Measurements from ENCODE around the gene CIB1.
A peak's percentile ranks its signal among the peaks of the same experiment; 100 is the strongest.

CIB1 gene

DNA sequence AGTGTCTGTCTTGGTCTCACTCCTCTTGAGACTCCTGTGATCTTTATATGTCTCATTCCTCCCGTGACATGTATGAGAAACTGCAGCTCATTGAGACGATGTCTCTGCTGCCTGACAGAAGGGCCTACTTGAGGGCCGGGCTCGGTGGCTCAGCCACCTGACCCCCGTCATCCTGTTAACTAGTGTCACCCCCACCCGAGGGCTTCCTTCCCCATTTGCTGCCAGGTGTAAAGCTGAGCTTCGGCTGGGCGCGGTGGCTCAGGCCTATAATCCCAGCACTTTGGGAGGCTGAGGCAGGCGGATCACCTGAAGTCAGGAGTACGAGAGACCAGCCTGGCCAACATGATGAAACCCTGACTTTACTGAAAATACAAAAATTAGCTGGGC lies 19.9 kb downstream of the CIB1 start:
- DNase-seq, result no peak

DNA sequence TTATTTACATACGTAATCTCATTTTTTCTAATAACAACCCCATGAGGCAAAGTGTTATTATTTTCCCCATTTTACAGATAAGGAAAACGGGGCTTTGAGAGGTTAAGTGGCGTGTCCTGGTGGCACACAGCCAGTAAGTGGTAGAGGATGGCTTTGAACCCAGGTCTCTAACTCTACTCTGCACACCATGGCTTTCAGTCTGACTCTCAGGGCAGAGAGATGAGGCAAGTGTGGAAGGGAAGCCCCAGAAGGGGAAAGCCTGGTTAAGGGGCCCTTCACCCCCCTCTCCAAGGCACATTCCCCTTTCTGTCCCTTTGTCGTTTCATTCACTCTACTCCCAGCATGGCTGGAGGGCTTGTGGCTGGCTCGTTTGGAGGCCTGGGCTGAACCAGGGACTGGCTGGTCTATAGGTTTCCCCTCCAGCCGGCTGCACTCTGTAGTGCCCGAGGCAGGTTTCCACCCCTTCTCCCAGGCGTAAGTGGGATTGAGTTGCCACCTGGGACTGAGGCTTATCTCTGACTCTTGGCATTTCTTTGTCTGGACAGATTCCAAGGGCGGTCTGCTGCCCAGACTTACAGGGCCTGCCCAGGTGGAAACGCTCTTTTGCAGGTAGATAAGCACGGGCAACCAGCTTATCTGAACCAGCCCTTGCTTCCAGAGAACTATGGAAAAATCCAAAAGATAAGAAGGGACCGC lies 20.5 kb downstream of the CIB1 start:
- no peak for DNase-seq

DNA sequence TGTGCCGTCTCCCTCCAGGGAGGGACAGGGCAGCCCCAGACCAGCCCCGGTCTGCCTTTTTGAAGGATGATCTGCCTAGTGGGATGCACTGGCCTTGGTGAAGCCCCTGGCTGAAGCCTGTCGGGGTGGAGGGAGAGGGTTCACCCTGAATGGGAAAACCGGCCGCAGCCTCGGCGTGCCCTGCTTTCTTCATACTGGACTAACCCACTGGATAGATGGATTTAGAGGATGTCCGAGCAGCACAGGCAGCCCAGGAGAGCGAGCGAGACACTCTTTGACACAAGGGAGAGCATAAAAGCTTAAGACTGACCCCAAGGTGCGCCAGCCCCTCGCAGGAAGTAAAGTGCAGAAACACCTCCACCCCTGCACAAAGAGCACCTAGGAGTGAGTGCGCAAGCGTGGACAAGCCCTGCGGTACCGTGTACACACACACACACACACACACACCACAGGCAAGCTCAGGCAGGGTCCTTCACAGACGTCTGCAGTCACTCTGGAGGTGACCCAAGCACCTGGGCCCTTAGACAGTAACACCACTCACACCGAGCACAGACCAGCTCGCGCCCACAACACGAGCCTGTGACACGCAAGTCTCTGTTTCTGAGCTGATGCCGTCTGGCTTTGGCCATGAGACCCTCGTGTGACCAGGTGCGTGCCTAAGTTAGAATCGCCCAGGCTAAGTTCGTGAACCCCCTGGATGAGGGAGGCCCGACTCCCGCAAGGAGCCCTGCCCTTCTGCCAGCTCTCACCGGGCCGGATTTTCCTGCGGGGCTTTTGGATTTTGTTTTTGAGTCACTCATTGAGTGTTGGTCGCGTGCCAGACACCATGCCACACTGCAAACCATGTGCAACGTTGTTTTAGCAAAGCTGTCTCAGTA lies 21.3 kb downstream of the CIB1 start:
- no peak for DNase-seq

DNA sequence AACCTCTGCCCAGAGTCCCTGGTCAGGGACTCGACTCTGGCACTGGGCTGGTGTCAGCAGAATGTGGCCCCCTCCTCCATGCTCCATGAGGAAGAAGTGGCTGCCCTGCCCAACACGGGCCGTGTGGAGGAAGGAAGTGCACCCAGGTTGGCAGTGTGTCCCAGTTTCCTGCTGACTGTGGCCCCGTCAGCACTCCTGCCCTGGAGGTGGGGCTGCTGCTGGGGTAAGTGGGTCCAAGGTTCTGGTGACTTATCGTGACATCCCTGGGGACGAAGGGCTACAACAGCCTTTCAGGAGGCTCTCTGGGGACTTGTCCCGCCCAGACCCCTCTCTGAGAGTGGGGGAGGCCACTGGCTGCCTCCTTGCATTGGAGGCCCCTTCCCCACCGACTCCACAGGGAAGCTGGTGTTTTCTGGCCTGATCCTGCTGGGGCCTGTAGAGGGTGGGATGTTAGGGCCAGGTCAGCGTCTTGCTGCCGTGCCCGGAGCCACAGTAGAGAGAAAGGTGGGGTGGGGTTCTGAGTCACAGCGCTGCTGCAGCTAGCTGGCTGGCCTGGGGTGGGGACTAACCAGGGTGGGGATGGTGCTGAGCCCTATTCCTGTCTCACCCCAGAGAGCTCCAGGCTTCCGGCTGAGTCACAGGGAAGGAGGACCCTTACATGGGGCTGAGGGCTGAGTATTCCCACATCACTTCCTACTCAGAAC lies 22.1 kb downstream of the CIB1 start:
- no peak for DNase-seq

DNA sequence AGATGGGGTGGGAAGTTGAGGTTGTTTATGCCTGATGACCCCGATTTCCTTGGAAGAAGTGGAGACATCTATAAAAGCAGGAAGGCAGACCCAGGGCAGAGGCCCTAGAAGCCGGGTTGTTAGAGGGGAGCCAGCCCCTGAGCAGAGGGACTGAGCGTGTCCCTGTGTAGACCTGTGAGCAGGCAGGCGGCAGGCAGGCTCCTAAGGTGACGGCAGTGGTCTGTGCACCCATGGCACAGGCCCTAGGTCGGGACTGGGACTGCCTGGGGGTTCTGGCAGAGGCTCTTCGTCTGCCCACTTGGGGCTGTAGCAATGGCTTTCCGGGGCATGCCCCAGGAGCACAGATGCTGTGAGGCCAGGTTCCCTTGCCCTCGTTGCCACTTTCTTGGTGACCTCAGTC lies 22.7 kb downstream of the CIB1 start:
- DNase-seq, result no peak

DNA sequence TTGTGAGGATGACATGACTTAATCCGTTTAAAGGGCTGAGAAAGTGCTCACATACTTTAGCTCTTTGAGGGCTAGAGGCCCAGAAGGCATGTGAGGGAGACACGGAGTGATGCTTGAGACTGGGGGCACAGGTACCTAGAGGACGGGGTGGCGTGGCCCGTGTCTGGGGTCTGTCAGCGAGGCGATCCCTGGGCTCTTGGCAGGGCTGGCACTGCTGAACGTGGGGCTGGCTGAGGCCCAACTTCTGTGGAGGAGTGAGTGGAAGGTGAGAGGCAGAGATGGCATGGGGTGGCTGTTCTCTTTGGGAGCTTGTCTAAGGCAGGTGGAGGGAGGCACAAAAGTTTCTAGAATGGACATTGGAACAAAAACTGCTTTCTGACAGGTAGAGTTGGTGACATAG lies 23.1 kb downstream of the CIB1 start:
- no peak for DNase-seq

DNA sequence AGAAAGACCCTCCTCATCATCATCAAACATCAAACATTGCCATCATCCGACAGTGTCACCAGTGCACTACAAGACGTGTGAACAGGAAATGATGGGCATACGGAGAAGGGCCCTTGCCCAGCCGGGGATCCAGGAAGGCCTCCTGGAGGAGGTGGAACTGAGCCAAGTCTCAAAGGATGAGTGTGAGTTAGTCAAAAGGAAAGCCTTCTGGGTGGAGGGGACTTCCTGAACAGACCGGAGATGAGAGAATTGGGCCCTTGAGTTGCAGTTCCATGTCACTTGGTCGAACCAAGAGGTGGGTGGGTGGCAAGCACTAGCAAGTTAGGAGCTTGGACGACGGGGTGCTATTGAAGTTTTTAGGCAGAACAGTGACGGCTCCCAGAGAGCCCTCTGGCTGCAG lies 24.1 kb downstream of the CIB1 start:
- DNase-seq, result no peak

DNA sequence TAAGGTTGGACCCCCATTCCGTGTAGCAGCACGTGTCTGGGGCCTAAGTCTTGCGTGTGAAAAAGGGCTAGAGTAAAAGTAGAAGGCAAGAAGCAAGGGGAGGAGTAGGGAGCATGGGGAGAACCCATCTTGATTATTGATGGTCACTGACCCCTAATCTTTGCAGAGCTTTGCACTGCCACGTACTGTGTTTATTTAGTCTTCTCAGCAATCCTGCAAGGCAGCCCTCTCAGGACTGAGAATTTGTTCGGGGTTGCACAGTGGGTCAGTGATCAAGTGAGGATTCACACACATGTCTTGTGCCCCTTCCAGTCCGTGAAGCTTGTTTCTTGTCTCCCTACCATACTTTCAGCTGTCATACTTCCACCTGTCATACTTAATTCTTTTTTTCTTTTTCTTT lies 25.4 kb downstream of the CIB1 start:
- no peak for DNase-seq

DNA sequence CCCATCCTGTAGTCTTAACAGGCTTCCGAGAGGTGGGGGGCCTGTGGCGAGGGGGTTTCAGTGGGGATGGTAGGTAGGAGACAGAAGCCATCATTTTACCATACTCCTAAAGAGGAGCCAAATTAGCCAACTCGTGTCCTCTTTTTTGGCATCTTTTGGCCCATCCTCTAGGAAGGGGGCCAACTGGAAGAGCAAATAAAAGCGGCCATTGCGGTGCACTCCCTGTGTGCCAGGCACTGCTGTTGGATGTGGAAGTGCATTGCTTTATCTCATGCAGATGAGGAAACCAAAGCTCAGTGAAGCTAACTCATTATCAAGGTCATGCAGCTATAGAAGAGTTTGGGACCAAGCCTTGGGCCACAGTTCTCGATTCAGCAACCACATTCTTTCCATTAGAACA lies 26.5 kb downstream of the CIB1 start:
- no peak for DNase-seq

DNA sequence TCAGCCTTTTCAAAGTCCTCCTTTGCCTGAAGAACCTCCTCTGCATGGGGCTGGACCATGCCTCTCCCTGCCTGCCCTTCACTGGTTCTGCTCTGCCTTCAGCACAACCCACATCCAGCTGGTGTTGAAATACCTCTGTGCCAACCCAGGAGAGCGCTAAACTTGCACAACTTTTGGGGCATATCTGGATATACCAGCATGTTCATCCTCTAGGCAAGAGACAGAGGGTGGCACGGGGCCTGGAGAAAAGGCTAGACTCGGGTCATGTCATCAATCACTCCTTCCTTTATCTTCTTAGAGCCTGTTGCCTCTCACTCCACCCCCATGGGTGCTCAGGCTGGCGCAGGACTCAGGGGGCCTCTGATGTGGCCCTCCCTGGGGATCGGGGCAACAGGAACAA lies 27.9 kb downstream of the CIB1 start:
- no peak for DNase-seq

DNA sequence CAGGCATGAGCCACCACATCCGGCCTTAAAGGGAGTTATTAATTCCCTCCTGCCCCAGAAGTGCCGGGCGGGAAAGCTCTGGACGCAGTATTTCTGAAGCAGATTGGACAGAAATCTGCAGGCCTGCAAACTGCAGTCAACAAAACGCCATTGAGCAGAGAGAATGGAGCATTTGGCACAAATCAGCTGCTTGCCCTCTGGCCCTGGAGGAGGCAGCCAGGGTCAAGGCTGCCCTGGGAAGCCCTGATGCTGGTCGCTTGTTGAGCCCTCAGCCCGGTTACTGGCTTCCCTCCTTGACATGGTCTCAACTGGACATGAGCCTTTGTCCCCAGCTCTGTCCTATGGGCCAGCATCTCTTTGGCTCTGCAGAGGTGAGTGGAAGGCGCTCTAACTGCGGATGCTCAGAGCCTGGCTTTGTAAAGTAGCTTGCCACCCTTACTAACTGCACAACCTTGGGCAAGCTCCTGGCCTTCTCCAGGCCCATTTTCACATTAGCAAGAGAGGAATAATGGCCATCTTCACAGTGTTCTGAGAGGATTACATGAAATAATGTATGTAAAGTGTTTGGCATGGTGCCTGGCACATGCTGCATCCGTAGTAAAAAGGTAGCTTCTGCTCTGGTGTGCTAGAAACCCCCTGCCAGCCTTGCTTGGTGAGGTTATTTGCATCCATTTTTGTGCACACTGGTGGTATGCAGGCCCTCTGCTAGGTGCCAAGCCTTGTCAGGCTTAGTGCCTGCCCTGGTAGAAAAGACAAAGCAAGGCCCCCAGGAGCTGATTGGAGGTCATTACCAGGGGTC lies 28.5 kb downstream of the CIB1 start:
- DNase-seq, result no peak

DNA sequence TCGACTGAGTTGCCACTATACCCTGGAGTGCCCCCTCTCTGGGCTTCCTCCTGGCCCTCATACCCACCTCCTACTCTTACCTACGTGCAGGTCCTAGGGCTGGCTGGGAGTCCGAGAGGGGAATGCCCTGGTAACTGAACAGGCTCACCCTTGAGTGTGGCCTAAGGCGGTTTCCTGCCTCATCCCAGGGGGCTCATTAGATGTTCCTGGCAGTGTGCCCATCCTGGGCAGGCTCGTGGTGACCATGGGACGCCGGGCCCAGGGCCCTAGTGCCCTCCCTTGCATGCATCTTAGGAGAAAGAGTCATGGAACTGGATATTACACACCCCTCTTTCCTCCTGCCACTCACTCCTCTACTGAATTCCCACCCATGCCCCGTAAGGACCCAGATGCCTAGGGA lies 29.8 kb downstream of the CIB1 start:
- no peak for DNase-seq

DNA sequence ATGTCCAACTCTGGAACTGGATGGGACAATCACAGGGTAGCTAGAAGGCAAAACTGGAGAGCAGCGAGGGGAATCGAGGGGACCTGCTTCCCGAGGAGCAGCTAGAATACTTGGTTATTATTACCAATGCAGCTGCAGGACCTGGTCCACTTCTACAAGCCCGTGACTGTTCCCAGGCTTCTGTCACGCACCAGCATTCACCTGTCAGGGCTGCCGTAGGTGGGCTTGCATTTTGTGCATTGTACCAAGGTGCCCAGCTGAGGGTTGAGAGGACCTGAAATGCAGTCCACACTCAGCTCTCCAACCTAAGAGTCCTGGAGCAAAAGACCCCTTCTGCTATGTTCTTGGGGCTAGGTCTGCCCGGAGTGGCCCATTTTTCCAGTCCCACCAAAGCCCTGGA lies 30.3 kb downstream of the CIB1 start:
- DNase-seq, result no peak

DNA sequence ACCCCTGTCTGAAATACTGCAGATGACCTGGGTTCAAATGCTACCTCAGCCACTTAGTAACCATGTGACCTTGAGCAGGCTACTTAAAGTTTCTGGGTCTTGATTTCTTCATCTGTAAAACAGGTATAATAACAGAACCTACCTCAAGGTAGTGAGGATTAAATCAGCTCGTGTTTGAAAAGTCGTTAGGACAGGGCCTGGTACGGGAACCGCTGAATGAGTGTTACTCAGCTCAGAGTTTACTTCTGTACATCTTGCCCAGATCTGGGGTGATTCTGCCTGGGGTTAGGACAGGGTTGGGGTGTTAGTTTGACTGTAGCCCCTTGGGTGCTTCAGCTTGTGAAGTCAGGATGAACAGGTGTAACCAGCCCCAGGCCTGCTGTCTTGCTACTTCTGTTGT lies 30.8 kb downstream of the CIB1 start:
- no peak for DNase-seq

DNA sequence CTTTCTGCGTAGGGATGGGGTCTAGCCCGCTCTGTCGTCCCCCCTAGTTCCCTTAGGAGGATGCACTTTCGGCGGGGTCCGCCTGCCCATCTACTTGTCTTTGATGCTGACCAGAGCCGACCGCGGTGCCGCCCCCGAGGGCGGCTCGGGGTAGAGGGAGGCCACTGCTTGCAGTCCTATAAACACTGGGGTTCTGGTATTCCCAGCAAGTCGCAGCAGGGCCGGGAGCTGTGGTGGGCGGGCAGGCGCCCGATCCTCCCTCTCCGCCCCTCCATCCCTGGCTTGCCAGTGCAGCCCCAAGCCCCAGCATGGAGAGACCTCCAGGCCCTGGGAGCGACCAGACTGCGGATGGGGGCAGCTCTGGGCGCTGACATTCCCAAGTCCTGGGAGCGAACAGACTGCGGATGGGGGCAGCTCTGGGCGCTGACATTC lies 31.8 kb downstream of the CIB1 start:
- DNase-seq, result no peak

DNA sequence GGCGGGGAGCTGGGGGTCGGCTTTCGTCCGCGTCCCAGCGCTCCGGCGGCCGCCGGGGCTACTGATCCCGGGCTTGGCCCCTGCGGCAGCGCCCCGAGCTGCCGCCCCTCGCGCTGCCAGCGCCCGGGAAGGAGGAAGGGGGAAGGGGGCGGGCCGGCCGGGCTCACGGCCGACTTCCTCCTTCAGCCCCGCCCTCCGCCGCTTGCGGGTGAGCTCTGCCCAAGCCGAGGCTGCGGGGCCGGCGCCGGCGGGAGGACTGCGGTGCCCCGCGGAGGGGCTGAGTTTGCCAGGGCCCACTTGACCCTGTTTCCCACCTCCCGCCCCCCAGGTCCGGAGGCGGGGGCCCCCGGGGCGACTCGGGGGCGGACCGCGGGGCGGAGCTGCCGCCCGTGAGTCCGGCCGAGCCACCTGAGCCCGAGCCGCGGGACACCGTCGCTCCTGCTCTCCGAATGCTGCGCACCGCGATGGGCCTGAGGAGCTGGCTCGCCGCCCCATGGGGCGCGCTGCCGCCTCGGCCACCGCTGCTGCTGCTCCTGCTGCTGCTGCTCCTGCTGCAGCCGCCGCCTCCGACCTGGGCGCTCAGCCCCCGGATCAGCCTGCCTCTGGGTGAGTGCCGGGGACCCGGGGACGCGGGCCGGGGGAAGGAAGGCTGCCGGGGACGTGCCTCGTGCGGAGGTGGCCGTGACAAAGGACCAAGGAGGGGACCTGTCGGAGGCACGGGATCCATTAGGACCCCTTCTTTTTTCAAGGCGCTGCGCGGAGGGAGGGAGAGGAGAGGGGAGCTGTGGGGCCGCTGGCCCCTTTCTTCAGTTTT lies 32.4 kb downstream of the CIB1 start, which contains the start of gene SEMA4B:
SEMA4B (plus strand) TSS at position 201 of the 814 bp plus-strand sequence; CDS start at position 450, 249 bp downstream.
- DNase-seq, result peak; percentile 74

DNA sequence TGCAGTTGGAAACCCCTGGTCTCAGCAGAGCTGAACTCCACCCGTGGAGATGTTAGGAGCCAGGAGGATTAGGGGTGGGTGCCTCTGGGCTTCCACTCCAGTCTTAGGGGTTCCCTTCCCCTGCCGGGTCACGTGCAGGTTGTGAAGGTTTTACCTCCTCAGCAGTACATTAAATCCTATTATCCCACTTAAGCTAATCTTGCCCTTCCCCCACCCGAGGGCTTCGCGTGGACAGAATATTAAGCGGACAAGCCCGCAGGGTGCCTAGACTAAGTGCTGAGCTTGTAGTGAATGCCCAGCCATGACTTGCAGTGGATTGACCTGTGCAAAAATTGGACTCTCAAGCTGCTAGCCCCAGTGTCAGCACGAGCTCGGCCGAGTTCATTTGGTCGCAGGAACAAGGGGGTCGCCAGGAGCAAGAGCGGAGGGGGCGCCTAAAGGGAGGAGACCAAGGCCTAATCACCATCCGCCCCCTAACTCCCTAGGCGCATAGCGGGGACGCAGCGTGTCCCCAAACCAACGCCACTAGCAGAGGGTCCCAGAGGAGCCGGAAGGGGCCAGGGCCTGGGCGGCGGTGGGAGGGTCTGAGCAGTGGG lies 33.1 kb downstream of the CIB1 start:
- no peak for DNase-seq

DNA sequence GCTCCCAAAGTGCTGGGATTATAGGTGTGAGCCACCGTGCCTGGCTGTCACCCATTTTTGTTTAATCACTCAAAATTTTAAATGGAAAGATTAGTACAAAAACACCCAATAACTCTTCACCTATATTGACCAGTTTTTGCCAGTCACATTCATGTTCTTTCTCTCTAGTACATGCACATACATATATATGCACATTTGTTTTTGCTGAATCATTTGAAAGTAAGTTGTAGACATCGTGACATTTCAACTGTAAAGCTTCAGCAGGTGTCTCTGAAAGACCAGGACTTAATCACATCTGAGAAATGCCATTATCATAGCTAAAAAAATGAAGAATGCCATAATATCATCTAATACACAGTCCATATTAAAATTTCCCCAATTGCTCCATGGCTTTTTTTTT lies 39.1 kb downstream of the CIB1 start:
- DNase-seq, result no peak

DNA sequence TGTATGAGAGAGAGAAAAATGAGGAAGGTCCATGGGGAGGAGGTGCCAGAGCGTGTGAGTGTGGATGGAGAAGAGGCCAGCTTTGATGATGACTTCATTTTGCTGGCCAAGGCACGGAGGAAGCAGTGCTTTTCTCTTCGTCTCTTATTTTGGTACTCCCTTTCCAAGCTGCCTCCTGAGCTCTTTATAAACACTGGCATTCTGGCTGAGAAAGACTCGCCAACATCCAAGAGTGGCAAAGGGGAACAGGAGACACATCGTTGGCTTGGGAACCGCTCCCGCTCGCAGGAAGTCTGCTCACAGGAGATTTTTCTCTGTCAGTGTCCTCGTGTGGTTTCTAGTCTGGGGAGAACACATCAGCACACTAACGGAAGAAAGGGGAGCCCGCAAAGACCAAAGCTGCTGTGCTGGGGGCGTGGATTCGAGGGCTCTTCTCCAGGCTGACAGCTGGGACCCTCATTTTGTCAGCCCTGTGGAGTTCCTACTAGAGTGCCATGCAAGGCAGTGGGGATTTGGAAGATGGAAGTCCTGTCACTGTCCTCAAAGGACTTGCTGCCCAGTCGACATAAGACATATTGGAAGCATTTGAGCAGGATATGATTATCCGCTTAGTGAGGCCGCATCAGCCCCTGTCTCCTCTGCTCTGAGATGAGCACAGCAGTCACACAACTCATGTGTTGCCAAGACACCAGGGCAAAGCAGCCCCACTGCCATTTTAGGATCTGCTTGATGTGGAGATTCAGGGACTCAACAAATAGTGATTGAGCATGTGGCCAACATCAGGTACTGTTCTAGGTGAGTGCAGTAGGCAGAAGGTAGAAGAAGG lies 40.6 kb downstream of the CIB1 start:
- DNase-seq, result no peak

DNA sequence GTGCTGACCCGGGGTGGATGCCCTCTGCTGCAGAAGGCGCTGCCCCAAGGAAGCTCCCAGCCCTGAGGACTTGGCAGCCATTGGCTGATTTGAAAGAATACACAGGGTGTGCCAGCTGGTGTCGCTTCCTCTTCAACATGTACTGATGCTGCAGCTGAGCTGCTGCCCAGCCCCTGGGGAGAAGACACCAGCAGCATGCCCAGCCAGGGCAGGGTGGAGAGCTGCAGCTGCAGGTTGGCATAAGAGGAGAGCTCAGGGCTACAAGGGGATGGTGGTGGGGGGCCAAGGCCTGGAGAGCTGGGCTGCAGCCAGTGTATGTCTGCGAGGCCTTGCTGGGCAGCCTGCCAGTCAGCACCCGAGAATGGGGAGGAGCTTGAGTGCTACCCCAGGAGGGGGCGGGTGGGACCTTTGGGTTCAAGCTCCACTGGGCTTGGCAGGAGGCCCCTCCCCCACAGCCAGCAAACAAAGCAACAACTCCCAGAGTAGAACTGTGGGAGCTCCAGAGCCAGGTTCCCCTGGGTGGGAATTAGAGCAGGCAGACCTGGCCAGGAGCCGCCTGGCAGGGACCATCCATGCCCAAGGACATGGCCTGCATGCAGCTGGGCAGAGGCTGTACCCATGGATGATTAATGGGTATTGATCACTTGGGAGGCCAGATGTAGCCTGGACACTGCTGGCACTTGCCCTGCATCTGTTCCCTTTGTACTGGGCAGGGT lies 41.8 kb downstream of the CIB1 start:
- DNase-seq, result peak; percentile 31

Measured in CD4-positive, alpha-beta T cell treated with Interleukin-12 subunit alpha and Interleukin-12 subunit beta, for 1 hour (primary cell).